Activated CD8-positive, alpha-beta memory T cell treated with anti-CD3 and anti-CD28 coated beads for 36 hours (primary cell): Measurements from ENCODE around the gene MAPKAPK3. TPM values are rescaled to one million over a fixed set of nuclear protein-coding genes. Genes with fewer than 3 reads are reported as not detected.

ENCODE experiments used
- CTCF ChIA-PET: fragments of 350-600 bp; sonication (Branson Sonifier 250); formaldehyde crosslinking; loops from one replicate; lab custom pipeline; 2021; ENCODE audit warnings: antibody characterized with exemption; lab: Charles Lee
- POLR2A ChIA-PET: fragments of 350-600 bp; sonication (Branson Sonifier 250); formaldehyde crosslinking; loops from one replicate; lab custom pipeline; 2021; ENCODE audit warnings: antibody characterized with exemption; lab: Charles Lee
- total RNA-seq, 2 experiments: library from RNA; stranded (reverse); gene quantifications; one replicate each; pipeline ENCODE4 v1.2.3, GENCODE V29; 2021

The MAPKAPK3 gene
- total RNA-seq, 2 experiments from 2014 or later: 169 to 170 TPM

DNA sequence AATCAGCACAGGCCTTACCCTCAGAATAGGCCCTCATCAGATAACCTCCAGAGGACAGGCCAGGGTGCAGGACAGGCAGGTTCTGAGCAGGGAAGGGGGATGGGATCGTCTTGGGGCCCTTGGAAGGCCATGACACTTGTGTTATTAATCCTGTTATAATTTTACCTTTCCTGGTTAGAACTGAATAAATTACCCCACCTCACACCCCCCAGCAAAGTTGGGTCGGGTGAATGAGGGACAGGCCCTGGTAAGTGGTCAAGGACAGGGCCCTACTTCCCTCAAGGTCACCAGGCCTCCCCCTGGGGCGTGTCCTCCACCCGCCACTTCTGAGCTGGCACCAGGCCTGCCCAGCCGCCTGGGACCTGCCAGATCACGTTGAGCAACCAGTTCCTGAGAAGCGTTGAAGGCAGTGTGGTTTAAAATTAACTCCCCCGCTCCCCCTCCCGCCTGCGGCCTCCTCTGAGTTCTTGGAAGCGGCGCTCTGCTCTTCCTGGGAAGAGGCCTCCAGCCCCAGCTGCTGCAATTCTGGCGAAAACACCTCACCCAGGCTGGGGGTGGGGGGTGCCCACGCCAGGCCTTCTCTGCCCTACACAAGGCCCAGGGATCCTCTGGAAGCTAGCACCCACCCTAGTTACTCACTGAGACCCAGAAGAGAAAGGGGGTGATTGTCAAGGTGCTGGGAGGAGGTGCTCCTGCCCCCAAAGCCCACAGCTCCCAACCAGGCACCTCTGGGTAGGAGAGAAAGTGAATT is 15.9 kb upstream of the MAPKAPK3 start:
- POLR2A ChIA-PET: interaction anchor here (0.6 to 19.3 kb wide), 7 partner anchors 11 to 64 kb away, joined by 3 to 594 read pairs (median 5); partner anchors contain the start of genes C3orf18, CISH, HEMK1 and MAPKAPK3
- CTCF ChIA-PET: interaction anchor here (0.7 to 24.2 kb wide), 6 partner anchors 10 to 52 kb away, joined by 3 to 600 read pairs (median 40); partner anchors contain the start of genes C3orf18, CISH, HEMK1 and MAPKAPK3

DNA sequence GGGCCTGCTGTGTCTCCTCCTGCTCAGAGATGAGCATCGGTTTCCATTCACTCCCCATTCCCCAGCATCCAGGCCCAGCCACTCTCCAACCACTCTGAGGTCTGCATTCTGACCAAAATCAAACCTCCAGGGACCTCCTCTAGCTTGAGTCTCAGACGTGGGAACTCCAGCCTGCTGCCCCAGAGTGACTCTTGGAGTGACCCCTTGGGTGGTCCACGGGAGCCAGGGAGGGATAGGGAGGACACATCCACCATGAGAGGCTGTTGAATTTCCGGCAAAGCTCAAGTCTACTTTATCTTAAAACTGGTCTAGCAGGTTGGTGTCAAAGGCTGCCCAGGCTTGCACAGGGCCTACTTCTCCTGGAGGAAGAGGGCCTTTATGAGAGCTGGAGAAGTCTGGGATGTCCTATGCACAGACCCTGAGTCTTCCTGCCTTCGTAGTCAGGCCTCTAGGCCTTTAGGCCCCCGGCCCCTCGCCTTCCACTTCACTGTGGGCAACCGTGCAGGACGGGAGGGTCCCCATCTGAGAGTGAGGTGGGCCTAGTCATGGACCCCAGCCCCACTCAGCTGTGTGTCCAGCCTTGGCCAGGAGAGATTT is 14.3 kb upstream of the MAPKAPK3 start:
- ChIA-PET CTCF (interaction anchor here (0.6 to 24.2 kb wide), 6 partner anchors 9 to 260 kb away, joined by 3 to 600 read pairs (median 40); partner anchors contain the start of genes C3orf18, CISH, HEMK1 and MAPKAPK3), POLR2A (interaction anchor here (0.6 to 19.3 kb wide), 7 partner anchors 9 to 1376 kb away, joined by 3 to 594 read pairs (median 5); partner anchors contain the start of genes C3orf18, CISH and HEMK1)

DNA sequence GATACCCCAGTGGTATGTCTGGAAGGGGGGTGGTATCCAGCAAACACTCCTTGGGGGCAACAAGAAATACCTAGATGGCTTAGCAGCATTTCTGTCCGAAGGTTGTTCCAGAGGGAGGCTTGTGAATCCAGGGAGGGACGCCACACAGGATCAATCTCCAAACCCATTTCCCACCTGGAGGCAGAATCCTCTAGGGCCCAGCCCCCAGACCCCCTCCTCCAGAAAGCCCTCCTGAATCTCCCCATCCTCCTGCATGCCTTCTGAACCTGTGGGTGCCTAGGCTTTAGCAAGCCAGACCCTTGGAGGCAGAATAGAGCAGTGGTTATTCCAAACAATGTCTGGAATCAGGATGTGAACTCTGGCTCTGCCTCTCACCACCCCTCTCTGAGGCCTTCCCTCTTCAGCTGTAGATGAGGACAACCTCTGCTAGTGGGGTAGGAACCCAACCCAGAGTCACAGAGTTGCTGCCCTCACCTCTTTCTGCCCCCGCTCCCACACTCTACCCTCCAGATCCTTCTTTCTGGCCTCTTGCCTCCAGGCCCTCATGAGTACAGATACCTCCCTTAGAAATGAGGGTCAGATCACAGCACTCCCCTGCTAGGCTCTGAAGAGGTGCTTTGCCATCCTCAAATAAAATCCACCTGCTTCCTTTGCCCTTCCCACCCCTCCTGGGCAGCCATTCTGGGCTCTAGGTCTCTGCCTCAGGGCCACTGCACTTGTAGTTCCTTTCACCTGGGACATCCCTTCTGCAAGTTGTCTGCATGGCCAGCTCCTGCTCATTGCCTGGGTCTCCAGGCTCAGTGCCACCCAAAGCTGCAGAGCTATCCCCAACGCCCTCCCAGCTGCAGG is 13.5 kb upstream of the MAPKAPK3 start:
- CTCF ChIA-PET: interaction anchor here (3.3 to 24.2 kb wide), 4 partner anchors 8 to 29 kb away, joined by 15 to 600 read pairs (median 114); partner anchors contain the start of genes C3orf18, CISH, HEMK1 and MAPKAPK3
- POLR2A ChIA-PET: interaction anchor here (6.8 to 19.3 kb wide), 3 partner anchors 8 to 31 kb away, joined by 146 to 594 read pairs (median 480); partner anchors contain the start of genes C3orf18, CISH and HEMK1

DNA sequence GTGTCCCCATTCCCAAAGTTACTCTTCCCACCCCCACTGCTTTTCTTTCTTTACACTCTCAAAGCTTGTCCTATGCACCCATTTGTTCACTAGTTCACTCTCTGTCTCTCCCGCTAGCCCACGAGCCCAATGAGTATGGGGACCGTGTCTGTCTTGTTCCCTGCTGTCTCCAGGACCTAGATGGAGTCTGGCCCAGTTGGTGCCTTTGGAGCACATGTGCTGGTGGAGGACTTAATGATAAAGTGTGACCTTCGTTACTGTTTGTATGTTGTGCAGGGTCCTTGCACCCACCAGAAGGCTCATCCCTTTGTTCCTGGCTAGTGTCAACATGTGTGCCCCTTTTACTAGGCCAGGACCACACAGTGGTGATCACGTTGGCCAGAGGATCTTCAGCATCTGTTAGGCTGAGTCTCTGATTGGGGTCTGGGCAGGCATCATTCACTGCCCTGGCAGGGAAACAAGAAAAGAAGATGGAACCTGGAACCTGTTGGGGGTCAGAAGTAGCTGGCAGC is 12.8 kb upstream of the MAPKAPK3 start:
- ChIA-PET POLR2A (interaction anchor here (6.8 to 19.3 kb wide), 3 partner anchors 7 to 32 kb away, joined by 146 to 594 read pairs (median 480); partner anchors contain the start of genes C3orf18, CISH and HEMK1), CTCF (interaction anchor here (1.4 to 24.2 kb wide), 5 partner anchors 7 to 30 kb away, joined by 3 to 600 read pairs (median 65); partner anchors contain the start of genes C3orf18, CISH, HEMK1 and MAPKAPK3)

DNA sequence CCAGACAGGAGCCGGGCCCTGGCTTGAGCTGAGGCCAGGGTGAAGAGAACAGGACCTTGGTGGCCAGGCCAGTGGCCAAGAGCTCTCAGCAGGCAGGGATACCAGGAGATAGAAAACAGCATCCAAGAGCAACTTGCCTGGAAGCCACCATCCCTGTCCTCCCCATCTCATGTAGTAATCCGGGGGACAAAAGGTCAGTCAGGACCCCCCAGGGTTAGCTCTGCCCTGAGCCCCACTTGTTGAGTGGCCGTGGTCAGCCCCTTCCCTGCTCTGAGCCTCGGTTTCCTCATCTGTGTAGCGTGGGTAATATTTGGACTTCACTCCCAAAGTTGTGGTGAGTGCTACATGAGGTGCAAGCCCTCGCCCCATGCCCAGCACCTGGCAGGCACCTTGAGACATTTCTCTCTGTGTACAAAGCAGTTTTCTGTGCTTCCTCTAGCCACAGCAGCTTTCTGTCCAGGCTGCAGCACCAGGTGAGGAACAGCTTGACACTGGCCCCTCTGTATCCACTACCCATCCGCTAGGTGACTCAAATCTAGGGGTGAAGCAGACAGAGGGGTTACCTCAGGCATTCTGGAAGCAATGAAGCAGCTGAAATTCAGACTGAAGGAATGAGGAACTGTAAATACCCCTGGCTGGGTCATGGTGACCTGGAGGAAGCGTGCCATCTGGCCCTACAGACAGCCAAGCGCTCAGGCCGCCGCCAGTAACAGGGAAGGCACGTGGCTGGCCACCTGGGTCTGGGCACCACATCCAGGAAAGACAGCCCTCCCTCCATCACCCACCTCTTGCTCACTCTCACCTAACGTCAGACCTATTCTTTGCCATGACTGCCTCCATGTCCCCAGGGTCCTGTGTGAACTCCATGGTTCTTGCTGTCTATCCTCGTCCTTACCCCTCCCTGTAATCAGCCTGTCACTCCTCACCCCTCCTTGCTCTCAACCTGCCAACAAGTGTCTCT is 12.0 kb upstream of the MAPKAPK3 start:
- ChIA-PET CTCF (interaction anchor here (0.6 to 24.2 kb wide), 5 partner anchors 9 to 31 kb away, joined by 3 to 600 read pairs (median 15); partner anchors contain the start of genes C3orf18, HEMK1 and MAPKAPK3), POLR2A (interaction anchor here (1.1 to 19.3 kb wide), 4 partner anchors 7 to 33 kb away, joined by 3 to 594 read pairs (median 313); partner anchors contain the start of genes C3orf18, CISH and HEMK1)

DNA sequence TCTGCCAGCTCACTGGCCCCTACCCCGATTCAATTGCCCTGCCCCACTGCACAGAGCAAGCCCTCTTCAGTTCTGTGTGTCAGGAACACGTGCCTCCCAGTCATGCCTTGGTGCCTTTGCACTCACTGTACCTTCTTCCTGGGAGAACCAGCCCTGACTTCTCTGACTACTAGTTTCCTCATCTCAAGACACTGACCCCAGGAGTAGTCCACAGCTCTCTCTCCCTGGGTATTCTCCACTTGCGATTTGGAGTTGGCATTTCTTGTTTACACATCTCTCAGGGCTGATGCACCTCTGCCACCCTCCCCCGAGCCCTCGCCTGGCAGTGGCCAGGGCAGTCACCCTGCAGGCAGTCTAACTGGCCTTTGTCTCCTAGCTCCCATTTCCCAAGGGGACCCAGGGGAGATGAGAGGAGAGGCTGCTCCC is 11.0 kb upstream of the MAPKAPK3 start:
- ChIA-PET CTCF (interaction anchor here (0.6 to 24.2 kb wide), 5 partner anchors 8 to 32 kb away, joined by 3 to 600 read pairs (median 15); partner anchors contain the start of genes C3orf18, HEMK1 and MAPKAPK3), POLR2A (interaction anchor here (1.1 to 19.3 kb wide), 3 partner anchors 7 to 34 kb away, joined by 3 to 594 read pairs (median 480); partner anchors contain the start of genes C3orf18 and HEMK1)

DNA sequence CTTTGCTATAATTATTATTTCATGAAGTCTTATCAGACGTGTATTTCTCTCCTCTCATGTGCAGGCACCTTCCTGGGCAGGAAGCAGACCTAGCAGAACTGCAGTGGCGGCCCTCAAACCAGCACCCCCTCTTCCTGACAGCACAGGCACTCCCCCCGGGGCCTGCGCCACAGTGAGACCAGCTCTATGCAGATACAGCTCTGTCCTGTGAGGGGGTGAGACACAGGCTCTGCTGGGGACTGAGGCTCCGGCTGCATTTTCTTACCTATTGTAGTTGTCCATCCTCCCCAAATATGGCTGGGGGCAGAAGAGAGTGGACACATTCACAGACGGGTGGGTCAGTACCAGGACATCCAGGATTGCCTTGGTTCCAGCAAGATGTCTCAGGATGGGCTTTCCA is 10.4 kb upstream of the MAPKAPK3 start:
- ChIA-PET POLR2A (interaction anchor here (2.1 to 19.3 kb wide), 3 partner anchors 17 to 268 kb away, joined by 6 to 594 read pairs (median 480); partner anchors contain the start of genes C3orf18 and HEMK1), CTCF (interaction anchor here (3.3 to 24.2 kb wide), 3 partner anchors 10 to 33 kb away, joined by 15 to 600 read pairs (median 162); partner anchors contain the start of genes C3orf18, HEMK1 and MAPKAPK3)

DNA sequence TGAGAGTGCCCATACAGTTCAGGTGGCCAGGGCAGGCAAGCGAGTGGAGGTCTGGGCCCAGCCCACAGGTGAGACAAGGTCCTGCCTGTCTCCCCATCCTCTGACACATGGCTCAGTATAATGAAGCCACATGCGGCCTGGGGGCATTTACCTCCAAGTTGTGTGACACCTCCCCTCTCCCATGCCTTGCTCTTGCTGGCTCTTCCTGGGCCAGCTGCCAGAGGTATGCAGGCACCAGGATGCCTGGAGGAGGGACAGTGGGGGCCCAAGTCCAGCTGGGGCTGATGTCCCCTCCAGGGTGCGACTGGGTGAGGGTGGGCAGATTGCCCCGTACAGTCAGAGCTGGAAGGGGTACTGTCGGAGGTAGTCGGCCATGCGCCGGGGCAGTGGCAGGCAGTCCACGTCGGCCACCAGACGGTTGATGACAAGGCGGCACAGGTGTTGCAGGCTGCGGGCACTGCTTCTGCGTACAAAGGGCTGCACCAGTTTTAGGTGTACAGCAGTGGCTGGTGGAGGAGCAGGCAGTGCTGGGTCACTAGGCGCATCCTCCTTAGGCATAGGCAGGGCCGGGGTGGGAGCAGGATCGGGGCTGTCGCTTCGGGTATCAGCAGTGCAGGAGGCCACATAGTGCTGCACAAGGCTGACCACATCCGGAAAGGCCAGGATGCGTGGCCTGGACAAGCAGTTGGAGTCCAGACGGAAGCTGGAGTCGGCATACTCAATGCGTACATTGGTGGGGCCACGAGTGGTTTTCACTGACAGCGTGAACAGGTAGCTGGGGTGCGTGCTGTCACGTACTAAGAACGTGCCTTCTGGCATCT is 9.5 kb upstream of the MAPKAPK3 start:
- CTCF ChIA-PET: interaction anchor here (3.3 to 24.2 kb wide), 4 partner anchors 9 to 33 kb away, joined by 15 to 600 read pairs (median 176); partner anchors contain the start of genes C3orf18, HEMK1 and MAPKAPK3
- POLR2A ChIA-PET: interaction anchor here (1.0 to 19.3 kb wide), 5 partner anchors 10 to 269 kb away, joined by 4 to 594 read pairs (median 11); partner anchors contain the start of genes C3orf18, HEMK1 and MAPKAPK3

DNA sequence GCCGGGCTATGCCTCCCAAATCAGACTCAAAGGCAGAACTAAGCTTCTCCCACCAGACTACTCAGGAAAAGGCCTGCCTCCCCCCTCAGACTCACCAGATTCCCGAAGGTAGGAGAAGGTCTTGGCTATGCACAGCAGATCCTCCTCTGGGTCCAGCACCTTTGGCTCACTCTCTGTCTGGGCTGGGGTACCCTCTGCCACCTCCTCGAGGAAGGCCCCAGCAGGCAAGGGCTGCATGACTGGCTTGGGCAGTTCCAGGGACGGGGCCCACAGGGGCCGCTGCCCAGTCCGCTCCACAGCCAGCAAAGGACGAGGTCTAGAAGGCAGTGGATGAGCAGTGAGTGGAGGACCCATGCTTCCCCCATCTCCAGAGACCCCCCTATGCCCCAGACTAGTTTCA is 8.7 kb upstream of the MAPKAPK3 start:
- CTCF ChIA-PET: interaction anchor here (12.1 to 24.2 kb wide), 2 partner anchors 18 to 34 kb away, joined by 189 to 600 read pairs; partner anchors contain the start of genes C3orf18 and HEMK1
- POLR2A ChIA-PET: interaction anchor here (1.0 to 19.3 kb wide), 5 partner anchors 9 to 270 kb away, joined by 4 to 594 read pairs (median 11); partner anchors contain the start of genes C3orf18, HEMK1 and MAPKAPK3

DNA sequence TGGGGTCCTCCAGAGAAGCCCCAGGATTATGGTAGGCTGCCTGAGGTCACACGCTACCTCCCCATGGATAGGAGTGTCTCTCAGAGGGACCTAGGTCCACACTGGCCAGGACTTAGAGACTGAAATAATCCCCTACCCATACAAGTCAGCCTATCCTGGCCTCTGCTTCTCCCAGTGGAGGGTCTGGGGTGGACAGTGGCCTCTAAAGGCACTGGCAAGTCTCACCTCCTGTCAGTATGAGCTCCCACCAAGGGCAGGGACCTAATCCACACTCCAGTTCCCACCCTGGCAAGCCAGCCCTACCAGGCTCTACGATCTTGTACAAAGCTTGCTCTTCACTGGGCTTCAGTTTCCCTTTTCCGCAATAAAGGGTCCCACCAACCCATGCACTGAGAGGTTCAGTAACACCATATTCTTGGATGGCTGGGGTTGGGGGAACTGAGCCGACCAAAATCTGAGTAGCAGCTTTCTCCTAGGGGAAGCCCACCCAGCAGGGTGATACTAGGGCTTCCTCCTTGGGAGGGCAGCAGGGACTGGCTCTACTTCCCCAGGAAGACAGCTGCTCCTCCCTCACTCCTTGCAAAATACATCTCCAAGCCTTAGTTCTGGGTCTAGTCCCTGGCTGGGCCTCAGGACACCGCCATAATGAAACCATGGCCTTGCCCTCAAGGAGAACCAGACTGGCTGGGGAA is 7.7 kb upstream of the MAPKAPK3 start:
- POLR2A ChIA-PET: interaction anchor here (1.3 to 19.3 kb wide), 7 partner anchors 8 to 272 kb away, joined by 6 to 594 read pairs (median 11); partner anchors contain the start of genes C3orf18, HEMK1, MAPKAPK3 and RASSF1
- CTCF ChIA-PET: interaction anchor here (0.6 to 24.2 kb wide), 5 partner anchors 8 to 270 kb away, joined by 3 to 600 read pairs (median 65); partner anchors contain the start of genes C3orf18 and HEMK1

DNA sequence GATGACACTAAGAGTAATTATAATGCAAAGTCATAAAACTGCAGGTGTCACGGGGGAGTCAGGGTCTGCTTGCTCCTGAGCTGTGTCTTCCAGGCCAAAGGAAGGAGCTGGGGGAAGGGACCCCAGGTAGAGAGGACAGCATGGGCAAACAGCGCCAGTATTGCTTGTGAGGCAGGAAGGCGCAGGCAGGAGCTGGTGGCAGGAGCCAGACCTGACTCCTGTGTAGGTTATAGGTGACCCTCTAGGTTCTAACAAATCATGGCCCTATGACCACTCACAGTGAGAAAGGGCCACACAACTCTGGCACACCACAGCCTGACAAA is 7.2 kb upstream of the MAPKAPK3 start:
- ChIA-PET POLR2A (interaction anchor here (0.6 to 19.3 kb wide), 8 partner anchors 9 to 1439 kb away, joined by 3 to 594 read pairs (median 10); partner anchors contain the start of genes C3orf18, HEMK1 and RASSF1), CTCF (interaction anchor here (0.6 to 24.2 kb wide), 4 partner anchors 9 to 270 kb away, joined by 3 to 600 read pairs (median 127); partner anchors contain the start of genes C3orf18 and HEMK1)

DNA sequence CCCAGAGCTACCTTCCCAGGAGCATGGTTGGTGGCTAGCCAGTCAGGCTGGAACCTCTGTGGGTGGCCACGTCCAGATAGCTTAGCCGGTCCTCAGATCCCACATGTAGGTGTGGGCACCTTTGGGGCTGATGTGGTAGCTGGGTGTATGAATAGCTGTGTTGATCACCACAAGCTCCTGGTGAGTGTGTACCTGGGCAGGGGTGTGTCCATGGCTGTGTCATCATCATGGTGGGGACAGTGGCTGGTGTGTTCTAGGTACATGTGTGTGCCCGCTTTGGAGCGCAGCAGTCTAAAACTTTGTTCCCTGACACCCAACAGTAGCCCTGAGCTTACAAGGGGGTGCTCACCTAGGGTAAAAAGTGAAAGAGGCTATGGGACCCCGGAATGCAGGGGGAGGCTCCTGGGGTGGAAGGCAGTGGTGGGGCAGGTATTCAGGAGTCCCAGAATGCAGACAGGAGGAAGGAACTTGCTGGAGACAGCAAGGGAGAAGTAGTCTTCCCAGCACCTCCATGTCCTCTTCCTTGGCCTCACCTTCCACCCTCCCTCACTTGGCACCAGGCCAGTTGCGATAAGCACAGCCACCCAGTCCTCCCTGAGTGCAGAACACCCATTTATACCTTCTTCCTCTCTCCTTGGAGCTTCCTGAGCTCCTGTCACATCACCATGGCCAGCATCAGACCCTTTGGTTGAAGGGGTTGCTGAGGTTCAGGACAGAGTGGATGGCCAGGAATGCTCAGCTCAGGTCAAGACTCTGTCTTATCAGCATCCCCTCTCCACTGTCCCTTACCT is 6.6 kb upstream of the MAPKAPK3 start:
- CTCF ChIA-PET: interaction anchor here (0.5 to 24.2 kb wide), 5 partner anchors 10 to 1319 kb away, joined by 3 to 600 read pairs (median 65); partner anchors contain the start of genes C3orf18 and HEMK1
- POLR2A ChIA-PET: interaction anchor here (0.6 to 19.3 kb wide), 9 partner anchors 9 to 1671 kb away, joined by 3 to 594 read pairs (median 9); partner anchors contain the start of genes C3orf18, HEMK1 and RASSF1

DNA sequence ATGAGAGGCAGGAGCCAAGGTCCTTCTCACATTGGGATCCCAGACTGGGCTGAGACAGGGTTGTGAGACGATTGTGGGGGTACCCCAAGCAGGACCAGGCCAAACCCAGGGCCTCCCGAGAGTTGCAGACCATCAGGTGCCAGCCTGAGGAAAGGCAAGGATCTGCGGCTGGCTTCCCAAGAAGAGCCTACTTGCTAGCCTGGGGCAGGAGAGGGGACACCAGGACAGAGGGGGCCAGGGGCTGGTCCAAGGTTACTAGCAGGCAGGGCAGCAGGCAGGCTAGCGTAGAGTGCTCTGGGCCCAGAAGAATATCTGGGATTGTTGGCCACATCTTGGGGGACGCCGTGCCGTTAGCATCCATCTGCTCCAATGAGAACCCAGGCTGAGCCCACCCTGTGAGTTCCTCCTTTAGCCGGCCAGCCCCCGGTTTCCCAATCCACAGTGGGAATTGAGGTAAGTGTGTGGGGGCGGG is 5.9 kb upstream of the MAPKAPK3 start:
- POLR2A ChIA-PET: interaction anchor here (0.6 to 19.3 kb wide), 6 partner anchors 10 to 1670 kb away, joined by 3 to 594 read pairs (median 78); partner anchors contain the start of genes C3orf18, HEMK1 and RASSF1
- CTCF ChIA-PET: interaction anchor here (0.6 to 24.2 kb wide), 5 partner anchors 10 to 1320 kb away, joined by 3 to 600 read pairs (median 65); partner anchors contain the start of genes C3orf18 and HEMK1
